ENCODE measurements around the gene ZNF277. TPM values are rescaled to one million over a fixed set of nuclear protein-coding genes. Genes with fewer than 3 reads are reported as not detected.

ZNF277 gene
- total RNA-seq, 8 experiments from 2014 or later, result 20.7 to 29.9 (median 28.0) TPM

DNA sequence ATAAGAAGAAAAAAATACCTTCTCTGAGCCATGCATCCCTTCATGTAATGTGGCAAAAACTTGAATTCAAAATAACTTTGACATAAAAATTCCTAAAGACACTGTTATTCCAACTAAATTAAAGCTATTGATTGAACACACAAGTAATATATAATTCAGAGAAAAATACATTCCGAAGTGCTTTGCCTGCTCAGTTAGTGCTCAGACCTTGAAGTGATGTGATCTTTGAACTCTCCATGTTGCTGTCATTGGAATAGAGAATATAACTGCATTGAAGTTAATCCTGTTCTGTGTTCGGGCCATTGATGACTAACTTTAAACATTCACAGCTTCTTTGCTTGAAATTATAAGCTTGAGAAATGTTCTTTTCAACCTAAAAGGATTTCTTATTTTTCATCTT is 129.8 kb downstream of the ZNF277 start:
- no peak for ATAC-seq (replicated peaks in 6 of 8)
- peaks cover 0 to 2% of the 10 kb centered on the region in 2 donors for H3K4me1 ChIP-seq (replicated peaks in 1 of 2)
- H3K4me3 ChIP-seq, result no peak overlapping the region
- in situ Hi-C loops (cut with MboI; ENCODE audit: low pct_unique_long_range_greater_than_20kb in 2 of 9, low sequenced_read_pairs in 9 of 9, unreplicated experiment in 9 of 9), result no loop called here
- WGBS, 10 experiments, result 86 to 100% (median 100%) methylated on average over 1 to 2 of the region's 2 CpGs; no CpG with 5 or more reads in 2 of the 10 experiments
- no peak overlapping the region for H3K27ac ChIP-seq

DNA sequence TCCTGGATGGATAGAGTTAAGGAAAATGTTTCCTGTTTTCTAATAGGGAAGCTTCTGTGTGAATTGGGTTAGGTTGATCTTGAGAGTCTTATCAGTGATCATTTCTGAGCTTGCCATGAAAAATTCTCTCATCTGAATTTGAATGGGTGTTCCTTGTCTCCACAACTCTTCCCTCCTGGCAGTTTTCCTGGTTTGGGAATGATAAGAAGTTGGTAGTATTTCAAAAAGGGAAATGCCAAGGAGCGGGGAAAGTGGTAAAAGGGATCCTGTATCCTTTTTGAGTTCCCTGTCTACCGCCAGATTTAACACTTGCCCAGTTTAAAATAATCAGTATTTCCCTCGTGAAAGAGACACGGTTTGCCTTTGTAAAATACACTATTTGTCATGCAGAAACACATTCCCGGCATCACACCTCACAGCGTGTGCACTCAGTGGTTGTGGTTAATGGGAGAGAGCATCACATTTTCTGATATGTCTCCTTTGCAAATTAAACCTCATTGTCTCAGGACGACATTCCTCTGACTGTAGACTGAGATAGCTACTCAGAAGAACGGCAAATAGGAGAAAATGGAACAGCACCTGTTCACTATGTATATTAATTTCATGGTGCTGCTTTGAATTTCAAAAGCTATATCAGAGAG is 130.6 kb downstream of the ZNF277 start:
- no peak for ATAC-seq (replicated peaks in 6 of 8)
- in situ Hi-C loops (cut with MboI; ENCODE audit: low pct_unique_long_range_greater_than_20kb in 2 of 9, low sequenced_read_pairs in 9 of 9, unreplicated experiment in 9 of 9), result no loop called here
- H3K27ac ChIP-seq, result no peak overlapping the region
- H3K4me3 ChIP-seq, result no peak overlapping the region
- 17 to 100% (median 75%) methylated on average over 1 to 8 of the region's 8 CpGs for WGBS, 10 experiments
- H3K4me1 ChIP-seq (replicated peaks in 1 of 2), result no peaks in the 10 kb centered on the region

DNA sequence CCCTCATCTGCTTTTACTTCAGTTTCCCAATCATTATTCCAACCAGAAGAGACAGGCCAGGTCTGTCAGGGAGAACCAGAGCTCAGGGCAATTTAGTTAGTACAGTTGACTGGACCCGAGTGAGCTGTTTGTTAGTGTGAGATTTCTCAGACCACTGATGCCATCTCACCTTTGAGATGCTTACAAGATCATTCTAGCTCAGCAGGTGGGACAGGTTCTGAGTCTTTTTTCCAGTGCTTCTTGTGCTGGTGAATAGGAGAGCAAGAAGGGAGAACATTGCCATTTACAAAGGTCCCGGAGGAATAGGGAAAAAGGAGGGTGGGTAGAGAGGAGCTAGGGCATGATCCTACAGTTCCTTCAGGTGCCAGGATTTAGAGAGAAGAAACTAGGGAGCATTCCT is 131.4 kb downstream of the ZNF277 start:
- in situ Hi-C loops (cut with MboI; ENCODE audit: low pct_unique_long_range_greater_than_20kb in 2 of 9, low sequenced_read_pairs in 9 of 9, unreplicated experiment in 9 of 9), result no loop called here
- H3K27ac ChIP-seq, result no peak overlapping the region

DNA sequence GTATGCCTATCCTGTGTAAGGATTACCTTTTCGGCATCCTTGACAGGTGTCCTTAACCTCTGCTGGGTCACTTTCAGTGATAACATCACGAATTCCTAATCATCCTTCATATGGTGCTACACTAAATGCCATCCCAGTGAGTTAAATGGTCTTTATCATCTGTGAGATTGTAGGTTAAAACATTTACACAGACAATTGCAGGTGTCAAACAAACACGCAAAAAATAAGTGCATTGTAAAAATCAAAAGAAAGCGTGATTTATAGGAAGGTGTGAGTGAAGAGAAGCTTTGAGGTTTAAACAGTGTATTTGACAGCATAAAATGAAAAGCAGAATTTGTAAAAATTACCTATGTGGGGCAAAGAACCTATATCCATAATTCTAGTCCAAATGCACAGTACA is 132.3 kb downstream of the ZNF277 start:
- Histone ChIP-seq H3K4me1 (replicated peaks in 1 of 2) (no peaks in the 10 kb centered on the region), H3K27ac (no peak overlapping the region), H3K4me3 (no peak overlapping the region)
- ATAC-seq (replicated peaks in 6 of 8), result no peak
- in situ Hi-C loops (cut with MboI; ENCODE audit: low pct_unique_long_range_greater_than_20kb in 2 of 9, low sequenced_read_pairs in 9 of 9, unreplicated experiment in 9 of 9), result no loop called here
- WGBS, 10 experiments, result 87 to 100% (median 99%) methylated on average over 2 to 4 of the region's 4 CpGs

More for the DNA sequence above, 131.4 kb downstream of the ZNF277 start:
- ATAC-seq (replicated peaks in 6 of 8), result no peak
- H3K4me3 ChIP-seq, result no peak overlapping the region
- no peaks in the 10 kb centered on the region for H3K4me1 ChIP-seq (replicated peaks in 1 of 2)
- 80 to 100% (median 93%) methylated on average over 1 to 2 of the region's 2 CpGs; no CpG with 5 or more reads in 3 of the 10 experiments for WGBS, 10 experiments

DNA sequence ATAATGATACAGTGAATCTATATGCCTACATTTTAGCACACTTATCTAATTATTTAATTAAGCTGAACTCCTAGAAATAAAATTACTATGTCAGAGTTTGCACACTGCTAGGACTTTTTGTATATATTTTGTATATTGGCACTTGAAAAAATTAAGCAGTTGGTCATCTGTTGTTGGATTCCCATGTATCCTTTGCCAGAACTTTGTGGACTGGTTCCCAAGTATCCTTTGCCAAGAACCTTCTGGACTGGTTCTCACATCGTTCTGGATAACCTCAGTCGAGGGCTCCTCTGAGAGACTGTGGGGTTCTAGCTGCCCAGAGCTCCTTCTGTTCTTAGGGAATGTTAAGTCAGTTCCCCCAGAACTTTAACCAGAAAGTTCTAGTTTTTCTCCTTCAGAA is 135.0 kb downstream of the ZNF277 start:
- Histone ChIP-seq H3K4me1 (replicated peaks in 1 of 2) (no peaks in the 10 kb centered on the region), H3K27ac (no peak overlapping the region), H3K4me3 (no peak overlapping the region)
- 0 to 100% (median 92%) methylated on average over 1 to 2 of the region's 2 CpGs; no CpG with 5 or more reads in 5 of the 10 experiments for WGBS, 10 experiments
- in situ Hi-C loops (cut with MboI; ENCODE audit: low pct_unique_long_range_greater_than_20kb in 2 of 9, low sequenced_read_pairs in 9 of 9, unreplicated experiment in 9 of 9), result no loop called here
- ATAC-seq (replicated peaks in 6 of 8), result no peak

DNA sequence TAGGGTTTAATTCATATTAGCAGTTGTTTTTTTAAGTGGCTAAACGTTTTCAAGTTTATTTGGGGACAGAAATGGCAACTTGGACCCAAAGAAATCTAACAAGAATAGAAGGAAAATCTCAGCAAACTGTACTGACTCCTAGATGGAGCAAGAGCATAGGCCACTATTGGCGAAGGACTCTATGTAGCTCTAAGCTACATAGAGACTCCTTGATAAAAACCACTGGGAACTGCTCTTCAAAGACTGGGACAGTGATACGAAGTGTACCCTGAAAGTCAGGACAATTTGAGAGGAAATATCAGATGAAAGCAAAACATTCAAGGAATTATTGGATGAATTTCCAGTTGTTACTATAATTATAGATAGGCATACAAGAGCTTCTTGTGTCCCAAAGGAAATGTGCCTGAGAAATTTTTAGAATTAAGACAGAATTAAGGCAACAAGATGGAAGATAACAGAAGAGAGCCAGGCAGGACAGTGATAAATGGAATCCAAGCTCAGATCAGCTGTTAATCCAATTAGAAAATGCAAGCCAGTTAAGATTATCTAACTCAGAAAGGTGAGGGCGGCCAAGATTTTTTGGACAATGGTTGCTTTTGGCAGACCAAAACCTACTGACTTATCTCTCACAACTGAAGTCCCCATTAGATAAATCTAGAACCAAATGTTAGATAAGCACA is 140.0 kb downstream of the ZNF277 start:
- Histone ChIP-seq H3K4me3 (no peak overlapping the region), H3K4me1 (replicated peaks in 1 of 2) (no peaks in the 10 kb centered on the region), H3K27ac (no peak overlapping the region)
- in situ Hi-C loops (cut with MboI; ENCODE audit: low pct_unique_long_range_greater_than_20kb in 2 of 9, low sequenced_read_pairs in 9 of 9, unreplicated experiment in 9 of 9), result no loop called here
- no peak for ATAC-seq (replicated peaks in 6 of 8)
- WGBS, 10 experiments, result 68 to 100% (median 81%) methylated on average over 1 to 4 of the region's 4 CpGs

DNA sequence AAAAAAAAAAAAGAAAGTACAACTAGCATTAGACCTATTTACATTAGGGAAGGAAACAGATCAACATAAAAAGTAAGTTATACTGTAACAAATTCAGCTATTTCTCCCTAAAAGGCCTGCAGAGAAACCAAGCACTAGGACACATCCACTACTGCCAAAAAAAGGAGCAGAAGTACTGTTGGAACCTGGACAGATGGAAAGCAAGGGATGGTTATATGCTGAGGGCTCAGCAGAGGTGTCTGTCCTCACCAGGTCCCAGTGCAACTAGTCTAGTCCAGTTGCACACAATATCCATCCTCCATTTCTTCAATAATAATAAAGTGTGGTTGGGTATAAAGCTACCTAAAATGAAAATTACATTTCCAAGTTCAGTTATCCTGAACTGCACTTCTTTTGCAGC is 140.6 kb downstream of the ZNF277 start:
- no peak for ATAC-seq (replicated peaks in 6 of 8)
- in situ Hi-C loops (cut with MboI; ENCODE audit: low pct_unique_long_range_greater_than_20kb in 2 of 9, low sequenced_read_pairs in 9 of 9, unreplicated experiment in 9 of 9), result no loop called here
- no peaks in the 10 kb centered on the region for H3K4me1 ChIP-seq (replicated peaks in 1 of 2)
- H3K4me3 ChIP-seq, result no peak overlapping the region
- H3K27ac ChIP-seq, result no peak overlapping the region

DNA sequence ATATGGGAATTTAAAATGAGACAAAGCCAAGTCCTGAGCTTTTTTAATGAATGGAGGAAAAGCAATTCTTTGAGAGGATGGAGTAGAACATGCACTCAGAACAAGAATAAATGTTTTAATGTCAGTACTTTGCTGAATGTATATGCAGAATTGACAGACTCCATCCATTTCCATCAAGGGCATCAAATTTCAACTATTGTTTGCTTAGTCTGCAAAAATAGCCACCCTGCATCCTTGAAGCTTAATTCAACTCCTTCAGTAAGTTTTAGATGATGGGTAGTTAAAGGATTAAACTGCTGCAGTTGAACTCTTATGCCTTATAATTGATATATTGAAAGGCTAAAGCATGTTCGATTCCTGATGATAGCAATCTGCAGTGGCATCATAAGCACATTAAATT is 144.1 kb downstream of the ZNF277 start:
- H3K4me1 ChIP-seq (replicated peaks in 1 of 2), result no peaks in the 10 kb centered on the region
- peak in 1 of 8 experiments; percentile 38 for ATAC-seq (replicated peaks in 6 of 8)
- no peak overlapping the region for H3K27ac ChIP-seq
- in situ Hi-C loops (cut with MboI; ENCODE audit: low pct_unique_long_range_greater_than_20kb in 2 of 9, low sequenced_read_pairs in 9 of 9, unreplicated experiment in 9 of 9), result no loop called here
- WGBS, 10 experiments, result 56 to 100% (median 92%) methylated on average over 1 of the region's 1 CpG; no CpG with 5 or more reads in 3 of the 10 experiments
- no peak overlapping the region for H3K4me3 ChIP-seq

DNA sequence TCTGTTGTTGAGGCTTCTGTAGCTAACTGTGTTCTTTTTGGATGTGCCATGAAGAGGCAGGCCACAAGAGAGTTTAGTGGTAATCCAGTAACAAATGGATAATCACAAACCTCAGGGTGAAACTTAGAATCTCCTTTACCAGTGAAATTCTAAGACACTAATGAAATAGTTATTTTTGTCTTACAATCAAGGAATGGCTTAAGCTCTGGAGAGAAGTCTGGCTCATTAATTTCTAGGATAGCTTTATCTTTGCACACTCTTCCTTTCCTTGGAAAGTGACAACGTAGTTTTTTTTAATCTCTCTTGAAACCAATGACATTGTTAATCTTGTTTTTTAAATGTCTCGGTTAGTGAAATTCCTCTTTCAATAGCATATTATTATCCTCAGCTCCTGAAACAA is 150.1 kb downstream of the ZNF277 start:
- Histone ChIP-seq H3K4me1 (replicated peaks in 1 of 2) (no peaks in the 10 kb centered on the region), H3K27ac (no peak overlapping the region), H3K4me3 (no peak overlapping the region)
- no peak for ATAC-seq (replicated peaks in 6 of 8)
- in situ Hi-C loops (cut with MboI; ENCODE audit: low pct_unique_long_range_greater_than_20kb in 2 of 9, low sequenced_read_pairs in 9 of 9, unreplicated experiment in 9 of 9), result no loop called here
- WGBS, 10 experiments, result 68 to 100% (median 87%) methylated on average over 1 to 2 of the region's 2 CpGs

DNA sequence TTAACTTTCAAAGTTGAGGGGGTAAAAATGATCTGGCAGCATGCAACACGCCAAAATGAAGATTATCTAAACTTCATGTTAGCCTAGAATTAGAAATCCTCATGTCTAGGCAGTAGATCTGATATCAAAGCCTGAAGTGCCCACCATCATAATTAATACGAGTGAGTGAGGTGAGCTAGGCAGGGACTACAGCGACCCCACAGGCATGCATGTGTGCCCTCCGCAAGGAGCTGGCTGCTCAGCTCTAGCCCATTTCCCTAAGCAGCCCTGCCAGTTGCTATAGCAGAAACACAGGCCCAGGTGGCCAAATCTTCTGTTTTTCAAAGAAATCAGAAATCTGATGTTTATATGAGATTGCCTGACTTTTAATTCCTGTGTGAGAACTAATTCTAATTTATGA is 150.6 kb downstream of the ZNF277 start:
- no peak for ATAC-seq (replicated peaks in 6 of 8)
- Histone ChIP-seq H3K27ac (no peak overlapping the region), H3K4me1 (replicated peaks in 1 of 2) (peaks cover 0 to under 1% of the 10 kb centered on the region in 2 donors), H3K4me3 (no peak overlapping the region)
- WGBS, 10 experiments, result 40 to 100% (median 83%) methylated on average over 1 to 4 of the region's 4 CpGs; no CpG with 5 or more reads in 3 of the 10 experiments
- in situ Hi-C loops (cut with MboI; ENCODE audit: low pct_unique_long_range_greater_than_20kb in 2 of 9, low sequenced_read_pairs in 9 of 9, unreplicated experiment in 9 of 9), result no loop called here

DNA sequence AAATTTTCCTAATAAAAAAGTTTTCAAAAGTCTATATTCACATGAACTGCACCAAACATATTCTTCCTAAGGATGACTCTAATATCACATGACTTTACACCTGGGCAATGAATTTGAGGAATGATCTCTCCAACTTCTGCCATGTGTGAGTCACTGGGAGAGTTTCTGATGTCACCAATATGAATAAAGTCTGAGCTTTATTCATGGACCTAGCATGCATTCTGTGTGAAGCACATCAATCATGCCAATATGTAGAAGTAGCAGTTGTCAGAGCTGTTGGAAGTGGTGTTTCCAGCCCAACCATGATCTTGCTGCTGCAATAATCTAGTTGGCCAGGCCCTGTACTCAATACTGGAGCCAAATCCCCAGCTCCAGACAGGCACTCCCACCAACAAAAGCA is 152.0 kb downstream of the ZNF277 start:
- ATAC-seq (replicated peaks in 6 of 8), result peak in 7 of 8 experiments; percentile 23 to 97 (median 77)
- in situ Hi-C loops (cut with MboI; ENCODE audit: low pct_unique_long_range_greater_than_20kb in 2 of 9, low sequenced_read_pairs in 9 of 9, unreplicated experiment in 9 of 9), result no loop called here
- Histone ChIP-seq H3K4me1 (replicated peaks in 1 of 2) (peaks cover 11 to 12% of the 10 kb centered on the region in 2 donors), H3K4me3 (no peak overlapping the region), H3K27ac (no peak overlapping the region)

DNA sequence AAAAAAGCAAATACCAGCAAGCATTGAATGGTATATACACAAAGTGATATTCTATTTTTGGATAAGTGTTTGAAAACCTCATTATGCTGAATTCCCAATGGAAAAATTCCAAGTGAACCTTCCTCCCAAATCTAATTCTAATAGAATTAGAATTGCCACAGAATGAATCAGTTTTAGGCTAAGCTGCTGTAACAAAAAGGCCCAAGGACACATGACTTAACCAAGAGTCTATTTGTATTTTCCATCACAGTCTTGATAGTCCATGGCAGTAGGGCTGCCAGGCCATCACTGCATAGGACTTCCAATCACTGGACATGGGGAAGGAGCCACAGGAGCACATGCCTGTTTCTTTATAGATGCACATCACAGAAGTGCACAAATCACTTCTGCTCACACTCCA is 152.6 kb downstream of the ZNF277 start:
- Histone ChIP-seq H3K4me1 (replicated peaks in 1 of 2) (peaks cover 11 to 13% of the 10 kb centered on the region in 2 donors), H3K27ac (no peak overlapping the region), H3K4me3 (no peak overlapping the region)
- no peak for ATAC-seq (replicated peaks in 6 of 8)
- in situ Hi-C loops (cut with MboI; ENCODE audit: low pct_unique_long_range_greater_than_20kb in 2 of 9, low sequenced_read_pairs in 9 of 9, unreplicated experiment in 9 of 9), result no loop called here

DNA sequence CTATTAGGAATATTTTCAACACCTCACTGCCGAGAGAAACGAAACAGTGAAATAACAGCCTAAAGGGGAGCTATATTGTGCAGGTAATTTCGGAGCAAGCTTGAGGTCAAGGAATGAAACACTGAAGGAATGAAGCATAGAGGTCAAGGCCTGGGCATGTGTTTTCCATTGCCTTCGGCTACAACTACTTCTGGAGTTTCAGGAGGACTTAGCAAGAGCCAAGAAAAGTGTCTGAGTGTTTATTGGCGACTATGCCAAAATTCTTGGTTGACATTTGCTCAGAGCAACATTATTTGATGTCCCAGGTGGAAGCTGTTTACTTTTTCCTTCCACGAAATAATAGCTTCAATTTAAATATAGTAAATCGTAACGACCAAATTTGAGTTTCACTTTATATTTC is 154.2 kb downstream of the ZNF277 start:
- H3K27ac ChIP-seq, result no peak overlapping the region
- no peak for ATAC-seq (replicated peaks in 6 of 8)
- H3K4me3 ChIP-seq, result no peak overlapping the region
- in situ Hi-C loops (cut with MboI; ENCODE audit: low pct_unique_long_range_greater_than_20kb in 2 of 9, low sequenced_read_pairs in 9 of 9, unreplicated experiment in 9 of 9), result no loop called here
- peaks cover 11 to 13% of the 10 kb centered on the region in 2 donors for H3K4me1 ChIP-seq (replicated peaks in 1 of 2)
- WGBS, 10 experiments, result 33 to 92% (median 79%) methylated on average over 2 to 8 of the region's 8 CpGs

DNA sequence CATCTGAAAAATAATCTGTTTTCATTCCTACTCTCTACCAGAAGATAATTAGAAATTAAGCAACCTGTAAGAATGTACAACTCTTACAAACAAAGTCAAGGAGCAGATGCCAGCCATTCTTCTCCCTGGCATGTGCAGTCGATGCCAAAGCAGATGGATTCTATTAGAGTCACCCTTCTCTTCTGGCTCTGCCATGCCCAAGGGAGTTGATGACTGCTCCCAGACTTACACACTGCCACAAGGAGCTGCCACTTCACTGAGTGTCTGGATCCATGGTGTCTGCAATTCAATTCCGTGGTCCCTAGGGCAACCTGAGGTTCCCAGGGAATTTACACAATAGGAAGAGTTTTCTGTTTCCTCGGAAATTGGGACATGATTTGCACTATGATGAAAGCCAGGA is 154.7 kb downstream of the ZNF277 start:
- peak in 2 of 8 experiments; percentile 15 to 69 for ATAC-seq (replicated peaks in 6 of 8)
- WGBS, 10 experiments, result 14 to 100% (median 88%) methylated on average over 1 to 3 of the region's 3 CpGs; no CpG with 5 or more reads in 1 of the 10 experiments
- no peak overlapping the region for H3K4me3 ChIP-seq
- H3K27ac ChIP-seq, result no peak overlapping the region
- in situ Hi-C loops (cut with MboI; ENCODE audit: low pct_unique_long_range_greater_than_20kb in 2 of 9, low sequenced_read_pairs in 9 of 9, unreplicated experiment in 9 of 9), result no loop called here
- peaks cover 11 to 13% of the 10 kb centered on the region in 2 donors for H3K4me1 ChIP-seq (replicated peaks in 1 of 2)

All from motor neuron (in vitro differentiated cells).